Stimulated activated CD8-positive, alpha-beta memory T cell treated with anti-CD3 and anti-CD28 coated beads, Interleukin-15, amount 100 ng/mL, for 4 hours (primary cell): ENCODE measurements around the gene GSS.

Experiments used
- DNase-seq, 2 donors: peaks; one replicate each; pipeline ENCODE4 v3.0.0-alpha.2; 2020; ENCODE audit warnings: low read depth in 2 of 2

Gene GSS

DNA sequence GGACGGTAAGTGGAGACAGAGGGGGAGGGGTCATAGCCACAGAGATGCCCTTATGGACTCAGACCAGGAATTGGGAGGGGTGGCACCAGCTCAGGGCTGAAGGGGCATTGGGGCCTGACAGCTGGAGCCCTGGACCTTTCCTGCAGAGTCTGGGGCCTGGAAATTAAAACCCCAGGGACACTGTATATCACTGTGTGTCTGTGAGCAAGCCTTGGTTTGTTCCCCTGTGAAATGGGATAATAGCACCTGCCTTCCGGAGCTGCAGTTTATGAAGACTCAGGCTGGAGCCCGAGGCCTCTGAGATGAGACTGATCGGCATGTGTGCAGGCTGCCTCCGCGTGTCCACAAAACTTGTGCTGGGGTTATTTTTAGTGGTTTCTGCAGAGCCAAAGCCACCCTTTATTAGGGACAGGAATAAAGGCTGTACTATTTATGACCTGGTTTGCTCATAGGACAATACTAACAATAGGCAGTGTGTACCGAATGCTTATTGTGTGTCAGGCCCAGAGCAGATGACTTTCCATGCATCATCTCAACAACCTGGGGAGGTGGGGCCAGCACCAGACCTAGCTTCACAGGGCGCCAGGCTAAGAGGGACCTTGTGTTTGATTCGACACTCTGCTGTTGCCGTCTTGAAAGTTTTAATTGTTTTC lies 22.6 kb upstream of the GSS start:
- no peak for DNase-seq

DNA sequence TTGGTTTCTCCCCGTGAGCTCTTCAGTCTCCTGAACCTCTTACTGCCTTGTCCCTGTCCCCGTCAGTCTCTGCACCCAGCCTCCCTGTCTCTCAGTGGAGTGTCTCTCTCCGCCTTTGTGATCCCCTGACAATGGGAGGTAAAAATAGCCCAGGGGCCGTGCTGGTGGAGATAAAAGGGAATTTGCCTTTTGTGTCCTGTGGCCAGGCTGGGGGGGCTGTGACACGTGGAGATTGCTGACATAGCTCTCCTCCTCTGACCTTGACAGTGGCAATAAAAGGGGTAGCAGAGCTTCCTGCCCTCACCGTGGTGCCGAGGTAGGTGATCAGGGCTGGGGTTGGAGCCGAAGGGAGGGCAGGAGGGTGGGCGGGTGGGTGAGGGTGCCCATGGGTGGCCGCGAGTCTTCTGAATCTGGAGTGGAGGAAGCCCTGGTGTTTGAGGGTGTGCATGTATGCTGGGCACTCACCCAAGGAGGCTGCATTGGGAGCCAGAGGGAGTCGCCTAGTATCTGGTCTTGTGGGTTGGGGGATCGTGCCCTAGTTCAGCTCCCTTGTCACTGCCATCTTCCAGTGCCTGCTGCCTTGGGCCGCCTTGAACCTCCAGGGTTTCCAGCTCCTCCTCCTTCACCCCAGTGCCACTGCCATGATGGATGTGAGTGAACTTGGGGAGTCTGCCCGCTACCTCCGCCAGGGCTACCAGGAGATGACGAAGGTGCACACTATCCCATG lies 21.9 kb upstream of the GSS start:
- no peak for DNase-seq

DNA sequence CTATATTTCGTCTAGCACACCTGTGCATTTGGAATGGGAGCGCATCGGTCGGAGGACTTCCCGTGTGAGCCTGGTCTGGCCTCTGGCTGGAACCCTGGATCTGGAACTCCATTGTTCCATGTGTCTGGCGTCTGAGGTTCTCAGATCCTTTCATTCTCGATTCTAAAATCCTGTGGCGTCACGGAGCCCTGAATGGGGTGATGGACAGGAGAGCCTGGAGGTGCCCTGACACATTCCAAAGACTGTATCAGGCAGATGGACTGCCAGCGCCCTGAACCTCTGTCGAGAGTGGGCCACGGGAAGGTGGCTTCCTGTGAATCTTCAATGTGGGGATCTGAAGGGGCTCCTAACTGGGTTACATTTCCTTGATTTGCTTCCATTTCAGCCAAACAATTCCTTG lies 20.7 kb upstream of the GSS start:
- DNase-seq = no peak

DNA sequence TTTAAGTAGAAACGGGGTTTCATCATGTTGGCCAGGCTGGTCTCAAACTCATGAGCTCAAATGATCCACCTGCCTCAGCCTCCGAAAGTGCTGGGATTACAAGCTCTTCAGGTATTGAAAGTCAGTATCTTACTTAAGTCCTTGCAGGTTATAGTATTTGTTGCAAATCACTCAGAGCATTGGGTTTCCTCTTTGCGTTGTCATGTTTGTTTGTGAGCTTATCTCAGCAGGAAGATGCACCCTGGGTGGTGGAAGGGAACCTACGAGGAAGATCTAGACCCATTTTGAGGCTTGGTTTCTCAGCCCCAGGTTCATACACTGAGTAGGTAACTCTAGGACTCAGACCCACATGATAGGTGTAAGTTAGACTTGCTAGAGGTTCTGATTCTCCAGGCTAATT lies 18.6 kb upstream of the GSS start:
- DNase-seq = no peak

DNA sequence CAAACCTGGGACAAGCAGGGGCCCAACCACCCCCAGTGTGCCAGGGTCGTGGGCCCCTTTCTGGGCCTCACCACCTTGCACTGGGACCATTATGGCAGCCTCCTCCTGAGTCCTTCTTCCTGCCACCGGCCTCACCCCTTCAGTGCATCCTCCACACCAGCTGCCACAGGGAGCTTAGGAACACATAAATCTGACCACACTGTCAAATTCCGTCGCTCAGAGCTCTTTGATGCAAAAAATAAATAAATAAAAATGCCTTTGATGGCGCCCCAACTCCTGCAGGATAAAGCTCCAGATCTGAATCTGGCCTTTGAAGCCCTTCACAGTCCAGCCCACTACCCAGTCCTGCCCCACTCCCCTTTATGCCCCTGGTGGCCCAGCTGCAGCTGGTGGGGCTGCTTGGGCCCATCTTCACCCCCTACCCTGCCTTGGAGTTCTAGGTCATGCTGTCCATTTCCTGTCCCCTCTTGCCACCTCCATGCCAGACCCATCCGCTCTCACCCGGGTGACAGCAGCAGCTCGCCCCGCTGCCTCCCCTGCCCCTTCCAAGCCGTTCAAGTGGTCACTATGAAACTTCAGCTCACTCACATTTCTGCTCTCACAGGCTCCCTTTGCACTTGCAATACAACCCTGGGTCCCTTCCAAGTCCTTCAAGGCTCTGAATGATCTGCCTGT lies 16.1 kb upstream of the GSS start:
- DNase-seq = no peak

DNA sequence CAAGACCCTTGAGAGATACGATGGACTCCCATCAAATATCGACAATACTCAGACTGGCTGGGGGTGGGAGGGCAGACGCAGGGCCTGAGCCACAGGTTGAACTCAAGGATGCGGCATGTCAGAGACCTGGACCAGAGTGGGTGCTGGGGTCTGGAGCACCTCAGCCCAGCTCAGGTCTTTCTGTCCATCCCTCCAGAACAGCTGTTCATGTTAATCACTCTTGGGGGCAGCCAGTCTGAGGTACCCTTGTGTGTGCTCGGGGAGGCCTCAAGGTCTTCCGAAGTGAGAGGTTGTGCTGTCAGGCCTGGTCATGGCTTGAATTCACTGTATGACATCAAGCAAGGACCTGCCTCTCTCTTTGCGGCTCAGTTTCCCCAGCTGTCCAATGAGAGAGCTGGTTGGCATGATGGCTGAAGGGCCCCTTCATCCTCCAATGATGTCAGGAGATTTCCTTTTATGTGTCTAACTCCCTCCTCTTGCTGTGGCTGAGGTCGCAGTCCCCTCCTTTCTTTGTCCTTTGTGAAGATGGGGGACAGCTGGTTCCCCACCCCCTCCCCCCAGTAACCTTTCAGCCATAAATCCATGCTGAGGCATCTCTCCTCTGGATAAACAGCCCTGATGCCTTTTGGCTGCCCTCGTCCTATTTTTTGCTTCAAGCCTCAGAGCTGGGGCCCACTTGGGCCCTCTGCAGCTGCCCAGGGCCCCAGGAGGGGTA lies 15.4 kb upstream of the GSS start:
- DNase-seq = no peak

DNA sequence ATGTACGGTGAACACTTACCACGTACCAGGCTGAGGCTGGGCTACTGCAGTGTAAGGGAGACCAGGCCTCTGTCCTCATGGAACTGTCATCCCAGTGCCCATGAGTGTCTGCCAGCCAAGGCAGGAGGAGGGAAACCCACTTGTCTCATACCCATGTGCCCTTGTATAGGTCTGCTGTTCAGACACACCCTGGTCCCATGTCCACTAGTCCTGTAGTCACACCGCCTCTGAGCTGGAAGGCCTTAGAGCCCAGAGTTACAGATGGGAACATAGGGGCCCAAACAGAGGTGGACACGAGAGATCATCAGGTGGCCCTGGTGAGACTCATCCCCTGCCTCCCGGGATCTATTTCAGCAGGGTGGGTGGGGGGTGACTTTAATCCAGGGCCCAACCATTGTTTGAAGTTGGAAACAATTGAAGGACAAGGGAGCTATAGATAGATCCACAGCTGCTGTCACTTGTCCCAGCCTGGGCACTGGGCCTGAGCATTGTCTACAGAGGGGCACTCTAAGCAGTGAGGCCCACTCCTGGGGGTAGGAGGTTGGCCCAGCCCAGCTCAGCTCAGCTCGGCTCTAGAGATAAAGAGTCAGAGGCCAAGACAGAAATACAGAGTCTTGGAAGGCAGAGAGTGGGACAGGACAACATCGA lies 14.7 kb upstream of the GSS start:
- no peak for DNase-seq

DNA sequence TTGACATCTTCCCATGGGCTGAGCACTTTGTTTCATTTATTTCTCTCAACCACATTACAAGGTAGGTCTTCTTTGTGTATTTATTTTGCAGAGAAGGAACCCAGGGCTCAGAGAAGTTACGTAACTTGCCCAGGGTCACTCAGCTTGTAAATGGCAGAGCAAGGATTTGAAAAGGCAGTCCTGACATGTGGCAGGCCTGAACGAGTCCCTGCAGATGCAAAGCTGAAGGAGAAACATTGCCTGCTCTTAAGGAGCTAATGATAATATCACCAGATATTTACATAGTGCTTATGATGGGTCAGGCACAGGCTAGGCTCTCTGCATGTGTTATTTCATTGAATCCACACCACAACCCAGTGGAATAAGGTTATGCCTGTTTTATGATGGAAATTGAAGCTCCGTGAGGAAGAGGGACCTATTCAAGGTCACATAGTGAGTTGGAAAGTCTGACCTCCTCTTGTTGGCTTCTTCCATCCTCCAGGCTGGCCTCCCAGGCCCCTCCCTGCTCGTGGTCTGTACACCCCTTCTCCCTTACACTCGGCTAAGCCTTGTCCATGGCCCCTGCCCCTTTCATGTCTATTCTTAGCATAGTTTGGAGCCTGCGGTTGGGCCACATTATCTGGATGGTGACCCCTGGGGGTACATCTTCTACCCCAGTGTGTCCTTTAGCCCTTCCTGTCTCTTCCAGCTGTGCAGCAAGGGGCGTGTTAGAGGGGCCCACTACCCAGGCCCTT lies 12.6 kb upstream of the GSS start:
- no peak for DNase-seq

DNA sequence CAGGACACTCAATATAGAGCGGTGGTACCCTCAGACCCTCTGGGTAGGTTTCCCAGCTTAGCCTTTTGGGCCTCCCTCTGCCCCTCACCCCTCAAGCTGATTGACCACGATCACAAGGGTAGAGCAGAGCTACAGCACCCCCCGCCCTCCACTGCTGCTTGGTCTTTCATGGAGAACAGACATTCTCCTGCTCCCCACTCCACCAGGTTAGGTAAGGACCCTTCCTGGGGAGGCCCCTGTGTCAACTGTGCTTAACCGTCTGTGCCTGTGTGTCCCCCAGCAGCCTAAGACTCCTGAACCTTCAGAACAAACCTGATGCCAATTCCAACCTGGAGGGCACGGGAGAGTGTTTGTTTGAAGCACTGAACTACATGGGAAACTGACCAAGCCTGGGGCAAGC lies 11.8 kb upstream of the GSS start:
- DNase-seq = no peak

DNA sequence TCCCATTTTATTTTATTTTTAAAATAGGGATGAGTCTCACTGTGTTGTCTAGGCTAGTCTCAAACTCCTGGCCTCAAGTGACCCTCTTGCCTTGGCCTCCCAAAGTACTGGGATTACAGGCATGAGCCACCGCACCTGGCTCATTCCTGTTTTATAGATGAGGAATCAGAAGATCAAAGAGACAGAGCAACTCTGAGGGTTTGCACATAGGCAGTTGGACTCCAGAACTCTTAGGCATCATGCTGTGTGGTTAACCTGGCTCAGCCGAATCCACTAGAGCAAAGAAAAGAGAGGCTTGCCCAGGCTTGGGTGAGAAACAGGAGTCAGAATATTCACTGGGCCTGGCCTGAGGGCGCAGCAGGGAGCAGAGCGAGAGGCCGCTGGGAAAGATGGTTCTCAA lies 9.4 kb upstream of the GSS start:
- DNase-seq = no peak

DNA sequence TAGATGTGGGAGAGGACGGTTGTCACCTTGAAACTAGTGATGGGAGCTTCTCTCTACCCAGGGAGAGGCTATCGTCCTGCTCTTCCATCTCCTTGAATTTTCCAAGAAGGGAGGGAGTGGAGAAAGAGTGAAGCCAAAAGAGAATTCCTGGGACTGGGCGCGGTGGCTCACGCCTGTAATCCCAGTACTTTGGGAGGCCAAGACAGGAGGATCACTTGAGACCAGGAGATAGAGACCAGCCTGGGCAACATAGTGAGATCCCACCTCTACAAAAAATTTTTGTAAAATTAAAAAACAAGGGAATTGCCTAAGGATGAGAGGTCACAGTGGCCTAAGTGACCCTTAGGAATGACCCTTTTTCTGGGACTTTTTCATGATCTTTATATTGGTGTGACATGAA lies 8.9 kb upstream of the GSS start:
- DNase-seq = no peak

DNA sequence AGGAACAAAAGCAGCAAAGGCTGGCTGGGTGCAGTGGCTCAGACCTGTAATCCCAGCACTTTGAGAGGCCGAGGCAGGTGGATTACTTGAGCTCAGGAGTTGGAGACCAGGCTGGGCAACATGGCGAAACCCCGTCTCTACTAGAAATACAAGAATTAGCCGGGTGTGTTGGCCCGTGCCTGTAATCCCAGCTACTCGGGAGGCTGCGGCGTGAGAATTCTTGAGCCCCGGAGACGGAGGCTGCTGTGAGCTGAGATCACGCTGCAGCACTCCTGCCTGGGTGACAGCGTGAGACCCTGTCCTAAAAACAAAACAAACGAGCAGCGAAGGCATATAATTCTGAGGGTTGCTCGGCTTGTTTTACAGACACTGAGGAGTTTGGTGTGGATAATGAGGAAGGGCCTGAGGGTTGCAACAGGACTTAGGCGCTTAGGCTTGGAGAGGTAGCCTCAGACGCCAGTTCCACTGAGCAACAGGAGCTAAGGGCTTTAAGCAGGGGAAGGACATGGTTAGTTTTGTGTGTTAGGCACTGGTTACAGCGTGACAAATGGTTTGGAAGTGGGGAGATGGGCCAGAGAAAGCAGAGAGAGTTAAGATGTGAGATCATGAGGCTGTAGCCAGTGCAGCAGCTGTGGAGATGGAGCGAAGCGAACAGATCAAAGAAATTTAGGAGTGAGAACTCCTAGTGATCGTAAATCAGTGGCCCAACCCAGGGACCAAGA lies 1.3 kb upstream of the GSS start:
- DNase-seq = no peak

DNA sequence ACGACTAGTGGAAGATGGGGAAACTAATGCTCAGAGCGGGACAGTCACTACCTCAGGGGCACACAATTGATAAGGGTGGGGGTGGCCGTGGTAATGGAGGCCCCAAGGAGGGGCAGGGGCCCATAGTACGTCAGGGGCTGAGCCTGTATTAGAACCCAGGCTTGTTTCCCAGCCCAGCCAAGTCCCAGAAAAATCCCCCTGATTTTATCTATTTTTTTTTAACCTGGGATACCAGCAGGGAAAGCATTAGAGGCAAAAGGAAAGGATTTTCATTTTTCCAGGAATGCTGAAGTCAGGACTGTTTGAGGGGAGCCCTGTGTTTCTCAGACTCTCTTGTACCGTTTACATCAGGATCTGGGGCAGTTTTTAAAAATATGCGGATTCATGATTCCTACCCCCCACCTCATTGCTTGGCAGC lies 444 bp upstream of the GSS start:
- no peak for DNase-seq

DNA sequence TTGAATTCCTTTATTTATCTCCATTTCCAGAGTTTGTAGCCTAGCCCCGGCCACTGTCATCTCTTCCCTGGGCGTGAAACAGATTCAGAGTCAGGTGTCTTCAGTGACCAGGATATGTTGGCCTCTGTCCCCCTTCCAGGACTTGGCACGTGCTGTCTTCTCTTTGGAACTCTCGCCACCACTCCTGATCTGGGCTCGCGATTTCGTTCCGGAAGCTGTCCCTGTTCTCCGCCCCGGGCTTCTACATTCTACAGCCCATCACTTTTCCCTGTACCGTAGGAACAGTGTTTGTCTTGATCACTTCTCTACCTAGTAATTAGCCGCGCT lies 739 bp downstream of the GSS start:
- DNase-seq = no peak

DNA sequence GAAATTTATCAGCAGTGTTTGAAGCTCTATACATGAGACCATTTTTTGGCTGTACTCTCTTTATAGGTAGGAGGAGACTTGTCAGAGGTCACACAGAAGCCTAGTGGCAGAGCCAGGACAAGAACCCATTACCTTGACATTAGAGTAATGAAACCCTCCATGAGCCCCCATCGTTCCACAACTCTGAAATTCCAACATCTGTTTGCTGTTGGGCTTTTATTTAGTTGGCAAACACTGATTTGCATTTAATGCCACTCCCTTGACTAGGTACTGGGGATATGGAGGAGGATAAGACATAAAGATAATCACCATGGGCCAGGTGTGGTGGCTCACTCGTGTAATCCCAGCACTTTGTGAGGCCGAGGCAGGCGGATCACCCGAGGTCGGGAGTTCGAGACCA lies 1.6 kb downstream of the GSS start:
- DNase-seq = no peak

DNA sequence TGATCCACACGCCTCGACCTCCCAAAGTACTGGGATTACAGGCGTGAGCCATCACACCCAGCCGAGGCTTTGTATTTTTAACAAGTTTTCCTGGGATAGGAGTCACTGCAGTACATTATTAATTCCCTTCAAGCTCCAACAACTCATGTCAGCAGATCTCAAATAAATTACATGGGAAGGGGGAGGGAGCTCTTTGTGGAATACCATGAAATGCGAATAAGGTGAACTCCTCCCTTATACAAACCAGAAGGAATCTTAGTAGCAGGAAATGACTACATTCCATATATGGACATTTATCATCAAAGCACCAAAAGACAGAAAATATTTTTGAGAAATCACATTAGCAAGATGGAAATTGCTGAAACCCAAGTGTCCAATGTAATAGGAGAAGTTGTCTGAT lies 2.9 kb downstream of the GSS start:
- no peak for DNase-seq

DNA sequence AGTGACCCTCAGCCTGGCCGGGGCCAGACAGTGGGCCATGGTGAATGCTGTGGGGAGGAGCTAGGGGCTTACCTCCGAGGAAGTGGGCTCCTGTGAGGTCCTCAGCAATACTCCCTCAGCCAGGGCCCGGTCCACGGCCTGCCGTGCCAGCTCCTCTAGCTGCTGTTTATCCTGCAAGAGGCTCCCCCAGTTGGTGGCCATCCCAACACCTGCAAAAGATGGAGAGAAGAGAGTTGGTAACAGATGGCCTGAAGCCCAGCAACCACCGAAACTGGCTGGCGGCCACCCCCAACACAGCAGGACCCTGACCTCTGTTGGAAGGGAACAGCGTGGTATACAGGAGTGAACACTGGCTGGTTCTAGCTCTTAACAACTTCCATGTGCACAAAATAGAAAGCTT lies 4.0 kb downstream of the GSS start:
- DNase-seq = no peak

DNA sequence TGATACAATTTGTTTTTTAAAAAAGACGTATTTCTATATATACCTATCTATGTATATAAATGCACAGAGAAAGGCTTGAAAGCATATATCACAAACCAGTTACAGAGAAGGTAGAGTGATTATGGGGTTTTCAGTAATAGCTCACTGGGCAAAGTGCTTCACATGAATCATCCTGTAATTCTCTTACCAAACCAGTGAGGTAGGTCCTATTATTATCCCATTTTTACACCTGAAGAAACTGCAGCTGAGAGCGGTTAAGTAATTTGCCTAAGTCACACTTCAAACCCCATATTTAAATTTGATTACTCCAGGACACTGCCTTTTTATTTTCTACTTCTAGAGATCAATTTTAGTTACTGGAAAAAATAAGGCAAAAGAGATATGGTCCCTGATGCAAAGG lies 4.4 kb downstream of the GSS start:
- DNase-seq = no peak

DNA sequence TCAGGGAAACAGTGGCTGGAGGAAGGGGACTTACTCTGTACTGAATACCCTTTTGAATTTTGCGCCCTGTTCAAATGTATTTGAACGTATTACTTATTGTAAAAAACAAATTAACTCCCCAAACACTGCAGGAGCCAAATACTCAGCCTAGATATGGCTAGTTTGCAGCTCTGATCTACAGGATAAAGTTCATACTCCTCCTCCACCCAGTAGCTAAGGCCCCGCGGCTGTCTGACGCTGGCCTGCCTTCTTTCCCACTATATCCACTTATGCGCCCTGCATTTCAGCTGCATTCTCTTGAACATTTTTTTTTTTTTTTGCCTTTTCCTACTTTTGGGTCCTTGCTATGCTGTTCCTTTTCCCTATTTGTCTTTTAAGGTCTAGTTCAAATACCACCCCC lies 6.5 kb downstream of the GSS start:
- DNase-seq = no peak

DNA sequence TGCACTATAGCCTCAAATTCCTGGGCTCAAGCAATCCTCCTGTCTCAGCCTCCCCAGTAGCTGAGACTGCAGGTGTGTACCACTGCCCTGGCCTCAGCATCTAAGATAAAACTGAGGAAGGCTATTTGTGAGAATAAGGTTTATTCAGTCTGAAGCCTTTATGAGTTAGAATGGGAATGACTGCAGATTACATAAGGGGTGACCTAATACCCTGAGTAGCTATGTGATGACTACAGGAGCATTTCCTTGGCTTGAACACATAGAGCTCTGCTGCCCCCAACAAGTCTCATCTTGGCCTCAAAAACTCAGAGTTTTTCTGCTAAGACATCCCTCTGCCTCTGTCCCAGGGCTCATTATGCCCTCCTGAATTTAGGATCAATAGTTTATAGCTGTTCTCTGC lies 7.6 kb downstream of the GSS start:
- DNase-seq = no peak

DNA sequence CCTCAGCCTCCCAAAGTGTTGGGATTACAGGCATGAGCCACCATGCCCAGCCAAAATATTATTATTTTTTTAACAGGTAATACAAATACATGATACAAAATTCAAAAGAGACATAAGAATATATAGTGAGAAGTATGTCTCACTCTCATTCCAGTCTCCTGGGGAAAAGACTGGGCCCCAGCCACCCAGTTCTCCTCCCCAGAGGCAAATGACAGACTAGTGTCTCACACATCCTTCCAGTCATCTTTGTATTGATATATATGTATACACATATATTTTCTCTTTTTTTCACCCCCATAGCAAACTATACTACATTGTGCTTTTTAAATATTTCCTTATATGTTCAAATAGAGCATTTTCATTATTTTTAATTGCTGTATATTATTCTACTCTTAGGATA lies 8.3 kb downstream of the GSS start:
- no peak for DNase-seq
